ENCODE measurements around the gene GOLGA6L24.
"Not testable (repeated sequence)": the region's sequence is repeated elsewhere in the genome, so short reads cannot be mapped to it uniquely, and the experiment has no call there.

Gene GOLGA6L24
- 0 to 0.04 (median 0) reads per million in 18 experiments for total RNA-seq

GRCh38 chr15:28357984-28358383 is at the start of gene GOLGA6L24:
TSS of gene GOLGA6L24 (minus strand) at chr15:28358084. CDS start at chr15:28358023, 61 bp downstream.
- not testable (repeated sequence) for DNase-seq

GRCh38 chr15:28402774-28403435 is 45.0 kb upstream of the GOLGA6L24 start:
- DNase-seq: not testable (repeated sequence)

- not testable (repeated sequence) for DNase-seq
Measured at GRCh38 chr15:28396022-28396421, 38.1 kb upstream of the GOLGA6L24 start.

GRCh38 chr15:28380053-28380452 is 22.2 kb upstream of the GOLGA6L24 start:
- DNase-seq: not testable (repeated sequence)

- not testable (repeated sequence) for DNase-seq
Measured at GRCh38 chr15:28378364-28378763, 20.5 kb upstream of the GOLGA6L24 start, which contains the start of gene GOLGA8F. TSS of gene GOLGA8F (plus strand) at chr15:28378664. CDS start at chr15:28378762, 98 bp downstream.

- DNase-seq: not testable (repeated sequence)
Measured at GRCh38 chr15:28365502-28365901, 7.6 kb upstream of the GOLGA6L24 start.

GRCh38 chr15:28322129-28322588 is 35.7 kb downstream of the GOLGA6L24 start, which contains the start of gene HERC2:
TSS of gene HERC2 (minus strand) at chr15:28322179. CDS start at chr15:28321433, 746 bp downstream.
- DNase-seq: not testable (repeated sequence)

- DNase-seq: not testable (repeated sequence)
Measured at GRCh38 chr15:28321358-28322078, 36.4 kb downstream of the GOLGA6L24 start.

- not testable (repeated sequence) for DNase-seq
Measured at GRCh38 chr15:28319725-28320124, 38.2 kb downstream of the GOLGA6L24 start.

- not testable (repeated sequence) for DNase-seq
Measured at GRCh38 chr15:28318828-28319227, 39.1 kb downstream of the GOLGA6L24 start.

GRCh38 chr15:28318122-28318521 is 39.8 kb downstream of the GOLGA6L24 start:
- not testable (repeated sequence) for DNase-seq

- DNase-seq: not testable (repeated sequence)
Measured at GRCh38 chr15:28316958-28317357, 40.9 kb downstream of the GOLGA6L24 start.

GRCh38 chr15:28310454-28310853 is 47.4 kb downstream of the GOLGA6L24 start:
- not testable (repeated sequence) for DNase-seq

GRCh38 chr15:28308718-28309117 is 49.2 kb downstream of the GOLGA6L24 start:
- not testable (repeated sequence) for DNase-seq

All from inflammatory macrophage (primary cell).